Activated T-helper 1 cell treated with anti-CD3 and anti-CD28 coated beads, Interleukin-2, amount 50 U/mL, for 16 hours (primary cell): ENCODE data around the gene SPDYE6.
A peak's percentile ranks its signal among the peaks of the same experiment; 100 is the strongest.
"Not testable (repeated sequence)": the region's sequence is repeated elsewhere in the genome, so short reads cannot be mapped to it uniquely, and the experiment has no call there.

Experiments used
- DNase-seq, 2 donors: peaks; one replicate each; pipeline ENCODE4 v3.0.0-alpha.2; 2020; ENCODE audit warnings: low read depth in 1 of 2, low spot score in 1 of 2

Gene SPDYE6

DNA sequence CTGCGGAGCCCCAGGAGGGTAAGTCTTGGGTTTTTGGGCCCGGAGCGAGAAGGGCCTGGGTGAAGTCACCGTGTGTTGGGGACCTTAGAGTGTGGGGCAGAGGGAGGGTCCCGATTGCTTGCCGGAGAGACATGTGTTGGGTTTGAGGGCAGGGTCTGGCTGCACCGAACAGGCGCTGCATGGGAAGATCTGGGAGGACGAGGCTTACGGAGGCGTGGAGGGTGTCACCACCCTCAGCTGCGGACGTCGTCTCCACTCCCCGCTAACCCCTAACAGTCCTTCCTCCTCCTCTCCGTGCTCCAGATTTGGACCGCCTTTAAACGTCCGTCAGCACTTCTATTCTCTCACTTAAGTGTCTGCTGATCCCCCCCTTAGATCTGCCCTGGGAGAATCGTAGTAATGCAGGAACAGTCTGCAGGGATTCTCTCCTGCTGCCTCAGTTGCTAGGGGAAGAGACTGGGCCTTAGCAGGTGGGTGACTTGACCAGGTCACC lies 8.2 kb upstream of the SPDYE6 start:
- not testable (repeated sequence) for DNase-seq

DNA sequence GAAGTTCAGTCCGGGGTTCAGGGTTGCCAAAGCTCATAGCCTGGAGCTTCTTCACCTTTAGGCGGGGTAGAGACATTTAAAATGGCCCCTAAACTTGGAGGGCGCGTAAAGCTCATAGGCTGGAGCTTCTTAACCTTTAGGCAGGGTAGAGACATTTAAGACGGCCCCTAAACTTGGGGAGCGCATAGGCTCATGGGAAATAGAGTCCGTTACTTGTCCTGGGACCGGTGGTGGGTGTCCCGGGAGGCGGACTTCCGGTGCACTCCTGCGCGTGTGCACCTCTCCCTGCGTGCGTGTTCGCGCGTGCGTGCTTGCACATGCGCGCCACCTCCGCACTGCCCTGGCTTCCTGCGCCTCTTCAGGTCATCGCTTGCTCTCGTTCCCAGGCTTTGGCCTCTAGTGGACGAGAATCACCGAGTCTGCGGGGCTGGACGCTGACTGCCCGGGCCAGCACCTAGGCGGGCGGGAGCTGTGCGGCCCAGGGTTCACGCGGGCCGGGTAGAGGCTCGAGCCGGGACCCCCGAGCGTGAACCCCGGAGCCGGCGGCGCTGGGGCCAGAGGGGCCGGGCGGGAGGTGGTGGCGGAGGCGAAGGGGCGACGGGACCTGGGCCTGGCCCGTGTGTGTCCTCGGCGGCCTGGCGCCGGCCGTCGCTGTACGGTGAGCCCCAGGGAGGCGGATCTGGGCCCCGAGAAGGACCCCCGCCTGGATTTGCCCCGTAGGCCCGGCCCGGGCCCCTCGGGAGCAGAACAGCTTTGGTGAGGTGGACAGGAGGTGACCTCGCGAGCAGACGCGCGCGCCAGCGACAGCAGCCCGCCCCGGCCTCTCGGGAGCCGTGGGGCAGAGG lies 7.5 kb upstream of the SPDYE6 start:
- DNase-seq = peak; percentile 80 to 90

DNA sequence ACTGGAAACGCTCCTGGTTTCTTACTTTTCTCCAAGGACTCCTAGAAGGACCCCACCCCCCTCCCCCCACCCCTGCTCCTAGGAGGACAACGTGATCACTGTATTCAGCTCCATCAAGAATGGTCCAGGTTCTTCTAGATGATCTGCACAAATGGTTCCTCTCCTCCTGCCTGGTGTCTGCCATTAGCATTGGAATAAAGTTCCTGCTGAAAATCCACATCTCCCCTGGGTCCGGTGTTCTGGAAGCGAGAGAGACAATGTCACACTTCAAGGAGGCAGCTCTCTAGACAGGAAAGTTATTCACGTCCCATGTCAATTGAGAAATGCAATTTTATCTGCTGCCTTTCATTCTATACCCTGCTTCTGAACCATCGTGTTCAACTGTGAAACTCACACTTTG lies 9.3 kb downstream of the SPDYE6 start:
- DNase-seq = not testable (repeated sequence)

DNA sequence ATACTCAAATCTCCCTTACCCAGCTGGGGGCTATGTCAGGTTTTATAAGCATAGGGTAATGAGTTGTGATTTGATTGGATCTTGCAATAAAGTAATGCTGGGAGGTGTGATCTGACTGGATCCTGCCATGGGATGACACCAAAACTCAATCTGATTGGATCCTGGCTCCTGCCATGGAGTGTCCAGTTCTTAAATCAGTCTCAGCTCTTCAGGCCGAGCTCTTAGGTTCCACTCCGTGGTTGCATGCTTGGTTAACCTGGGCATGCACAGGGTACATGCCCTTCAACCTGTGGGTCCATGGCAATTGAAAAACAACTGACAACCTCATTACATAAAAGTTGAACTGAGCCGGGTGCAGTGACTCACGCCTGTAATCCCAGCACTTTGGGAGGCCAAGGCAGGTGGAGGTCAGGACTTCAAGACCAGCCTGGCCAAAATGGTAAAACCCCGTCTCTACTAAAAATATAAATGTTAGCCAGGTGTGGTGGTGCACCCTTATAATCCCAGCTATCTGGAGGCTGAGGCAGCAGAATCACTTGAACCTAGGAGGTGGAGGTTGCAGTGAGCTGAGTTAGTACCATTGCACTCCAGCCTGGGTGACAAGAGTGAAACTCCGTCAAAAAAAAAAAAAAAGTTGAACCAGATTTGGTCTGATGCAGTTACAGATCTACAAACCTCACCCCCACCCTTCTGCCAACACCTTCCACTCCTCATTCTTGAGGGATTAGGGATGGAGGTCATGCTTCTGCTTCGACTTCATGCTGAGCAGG lies 15.5 kb downstream of the SPDYE6 start:
- DNase-seq = not testable (repeated sequence)

DNA sequence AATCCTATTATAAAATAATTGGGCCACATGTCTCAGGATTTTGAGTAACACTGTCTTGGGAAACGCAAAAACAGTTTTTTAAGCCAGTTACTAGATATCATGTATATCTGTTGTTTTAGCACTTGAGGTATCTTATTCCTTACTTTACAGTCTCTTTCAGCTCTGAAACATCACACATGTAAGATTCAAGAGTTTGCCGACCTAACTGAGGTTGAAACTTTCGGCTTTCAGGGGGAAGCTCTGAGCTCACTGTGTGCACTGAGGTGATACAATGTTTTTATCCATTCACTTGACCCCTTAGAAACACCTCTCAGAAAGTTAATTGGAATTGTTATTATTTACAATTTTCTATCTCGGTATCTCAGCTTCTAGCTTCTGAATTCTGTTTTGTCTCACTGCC lies 18.8 kb downstream of the SPDYE6 start:
- DNase-seq = not testable (repeated sequence)

DNA sequence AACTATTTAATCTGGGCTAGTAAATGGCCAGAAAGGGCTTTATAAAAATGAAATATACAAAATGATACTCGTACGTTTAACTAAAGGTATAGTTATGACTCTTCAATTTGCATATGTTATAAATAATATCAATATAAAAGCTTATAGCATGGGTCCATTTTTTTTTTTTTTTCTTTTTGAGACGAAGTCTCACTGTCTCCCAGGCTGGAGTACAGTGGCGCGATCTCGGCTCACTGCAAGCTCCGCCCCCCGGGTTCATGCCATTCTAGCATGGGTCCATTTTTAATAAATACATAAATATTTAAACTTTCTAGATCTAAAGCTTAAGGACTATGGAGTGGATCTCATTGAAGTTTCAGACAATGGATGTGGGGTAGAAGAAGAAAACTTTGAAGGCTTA lies 19.2 kb downstream of the SPDYE6 start:
- not testable (repeated sequence) for DNase-seq

DNA sequence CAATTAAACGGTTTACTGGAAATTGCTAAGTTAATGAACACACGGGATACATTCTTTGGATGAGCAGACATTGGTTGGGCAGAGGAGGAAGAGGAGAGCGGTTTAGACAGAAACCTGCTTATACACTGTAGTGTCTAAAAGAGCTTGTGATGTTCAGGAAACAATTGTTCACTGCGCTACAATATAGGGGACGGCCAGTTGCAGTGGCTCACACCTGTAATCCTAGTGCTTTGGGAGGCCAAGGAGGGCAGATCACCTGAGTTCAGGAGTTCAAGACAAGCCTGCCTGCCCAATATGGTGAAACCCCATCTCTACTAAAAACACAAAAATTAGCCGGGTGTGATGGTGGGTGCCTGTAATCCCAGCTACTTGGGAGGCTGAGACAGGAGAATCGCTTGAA lies 20.7 kb downstream of the SPDYE6 start:
- not testable (repeated sequence) for DNase-seq

DNA sequence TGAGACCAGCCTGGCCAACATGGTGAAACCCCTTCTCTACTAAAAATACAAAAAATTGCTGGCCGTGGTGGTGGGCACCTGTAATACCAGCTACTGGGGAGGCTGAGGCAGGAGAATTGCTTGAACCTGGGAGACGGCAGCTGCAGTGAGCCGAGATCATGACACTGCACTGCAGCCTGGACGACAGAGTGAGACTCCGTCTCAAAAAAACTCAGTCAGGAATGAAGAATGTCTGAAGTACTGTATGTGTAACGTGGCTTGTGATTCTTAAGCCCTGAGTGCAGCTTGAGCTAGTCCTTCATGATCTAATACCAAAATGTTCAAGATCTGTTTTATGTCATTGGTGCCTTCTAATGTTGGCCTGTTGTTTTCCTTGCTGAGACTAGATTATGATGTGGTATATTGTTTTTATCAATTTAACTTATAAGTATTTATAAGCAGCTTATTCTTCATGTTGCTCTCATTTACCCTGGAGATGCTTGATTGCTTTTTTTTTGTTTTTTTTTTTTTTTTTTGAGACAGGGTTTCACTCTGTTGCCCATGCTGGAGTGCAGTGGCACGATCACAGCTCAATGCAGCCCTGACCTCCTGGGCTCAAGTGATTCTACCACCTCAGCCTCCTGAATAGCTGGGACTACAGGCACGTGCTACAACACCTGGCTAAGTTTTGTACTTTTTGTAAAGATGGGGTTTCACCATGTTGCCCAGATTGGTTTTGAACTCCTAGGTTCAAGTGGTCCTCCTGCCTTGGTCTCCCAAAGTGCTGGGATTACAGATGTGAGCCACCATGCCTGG lies 25.4 kb downstream of the SPDYE6 start:
- not testable (repeated sequence) for DNase-seq

DNA sequence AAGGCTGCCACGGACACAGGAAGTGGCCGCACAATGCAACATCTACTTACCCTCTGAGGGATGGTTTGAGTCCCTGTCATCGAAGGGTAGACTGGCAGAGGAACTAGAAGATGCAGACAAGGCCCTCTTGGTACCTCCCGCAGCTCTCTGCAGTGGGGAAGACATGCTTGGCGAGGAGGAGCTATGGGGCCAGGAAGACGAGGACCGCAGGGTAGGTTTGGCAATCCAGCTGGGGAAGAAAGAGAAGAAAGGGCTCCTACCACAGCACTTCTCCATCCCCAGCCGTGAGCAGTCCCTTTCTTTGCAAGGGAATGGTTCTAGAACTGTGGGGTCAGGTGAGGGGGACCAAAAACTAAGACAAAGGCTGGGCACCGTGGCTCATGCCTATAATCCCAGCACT lies 26.9 kb downstream of the SPDYE6 start:
- not testable (repeated sequence) for DNase-seq

DNA sequence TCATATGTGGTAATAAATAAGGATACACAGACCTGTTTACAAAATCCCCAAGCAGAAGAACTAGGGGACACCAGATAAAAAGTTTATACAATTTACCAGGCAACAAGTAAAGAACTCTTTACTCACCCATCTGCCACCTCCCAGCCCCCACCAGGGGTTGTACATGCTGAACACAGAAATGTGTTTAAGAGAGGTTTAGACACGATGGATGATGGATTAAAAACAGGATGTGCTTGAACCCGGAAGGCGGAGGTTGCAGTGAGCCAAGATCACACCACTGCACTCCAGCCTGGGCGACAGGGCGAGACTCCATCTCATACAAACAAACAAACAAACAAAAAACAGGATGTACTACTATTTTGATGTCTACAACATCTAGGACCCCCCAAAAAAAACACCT lies 27.4 kb downstream of the SPDYE6 start:
- DNase-seq = not testable (repeated sequence)

DNA sequence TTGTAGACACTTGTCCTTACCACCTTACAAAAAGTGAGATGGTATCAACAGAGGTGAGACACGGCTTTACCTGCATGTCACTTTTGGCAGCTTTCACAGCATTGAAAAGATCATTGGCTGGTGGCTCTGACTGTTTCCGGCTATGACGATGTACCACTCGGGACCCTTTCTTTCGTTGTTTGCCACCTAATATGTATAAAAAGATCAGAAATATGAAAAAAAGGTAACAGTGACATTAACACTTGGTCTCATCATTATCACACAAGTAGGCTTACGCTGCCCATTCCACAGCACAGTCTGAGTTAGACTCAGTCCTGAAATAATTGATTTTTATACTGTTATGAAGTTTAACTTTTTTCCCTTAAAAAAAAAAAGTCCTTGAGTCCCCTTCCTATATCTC lies 29.1 kb downstream of the SPDYE6 start:
- not testable (repeated sequence) for DNase-seq

DNA sequence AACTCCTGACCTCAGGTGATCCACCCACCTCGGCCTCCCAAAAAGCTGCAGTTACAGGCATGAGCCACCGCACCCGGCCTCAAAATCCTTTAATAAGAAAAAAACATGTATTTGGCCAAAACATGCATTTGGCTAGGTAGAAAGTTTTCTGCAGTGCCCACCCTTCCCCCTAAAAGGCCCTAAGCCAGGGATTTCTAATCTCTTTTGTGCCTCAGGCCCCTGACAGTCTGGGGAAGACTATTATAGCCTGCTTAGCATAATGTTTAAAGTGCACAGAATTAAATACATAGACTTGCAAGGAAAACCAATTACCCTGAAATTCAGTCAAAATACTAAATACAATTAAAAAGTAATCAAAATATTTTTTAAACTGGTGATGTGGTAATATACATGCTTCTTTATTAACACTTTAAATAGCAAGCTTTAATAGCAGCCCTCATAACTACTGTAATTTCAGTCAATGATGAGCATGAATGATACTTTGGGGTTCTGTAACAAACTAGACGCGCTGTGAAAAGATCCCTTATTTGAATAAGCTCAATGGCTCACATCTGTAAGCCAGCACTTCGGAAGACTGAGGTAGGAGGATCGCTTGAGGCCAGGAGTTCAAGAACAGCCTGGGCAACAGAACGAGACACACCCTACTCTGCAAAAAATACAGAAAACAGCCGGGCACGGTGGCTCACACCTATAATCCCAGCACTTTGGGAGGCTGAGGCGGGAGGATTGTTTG lies 29.9 kb downstream of the SPDYE6 start:
- DNase-seq = no peak

DNA sequence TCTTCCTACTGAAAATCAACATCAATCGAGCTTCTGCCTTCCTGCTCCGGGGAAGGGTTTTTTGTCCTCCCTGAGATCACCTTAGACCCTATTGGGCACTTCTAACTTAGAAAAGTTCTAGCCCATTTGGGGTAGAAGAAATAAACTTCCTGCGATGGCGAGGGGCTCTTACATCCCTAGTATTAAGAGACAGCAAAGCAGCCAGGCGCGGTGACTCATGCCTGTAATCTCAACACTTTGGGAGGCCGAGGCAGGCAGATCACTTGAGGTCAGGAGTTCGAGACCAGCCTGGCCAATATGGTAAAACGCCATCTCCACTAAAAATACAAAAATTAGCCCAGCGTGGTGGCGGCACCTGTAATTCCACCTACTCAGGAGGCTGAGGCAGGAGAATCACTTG lies 31.1 kb downstream of the SPDYE6 start:
- DNase-seq = not testable (repeated sequence)

DNA sequence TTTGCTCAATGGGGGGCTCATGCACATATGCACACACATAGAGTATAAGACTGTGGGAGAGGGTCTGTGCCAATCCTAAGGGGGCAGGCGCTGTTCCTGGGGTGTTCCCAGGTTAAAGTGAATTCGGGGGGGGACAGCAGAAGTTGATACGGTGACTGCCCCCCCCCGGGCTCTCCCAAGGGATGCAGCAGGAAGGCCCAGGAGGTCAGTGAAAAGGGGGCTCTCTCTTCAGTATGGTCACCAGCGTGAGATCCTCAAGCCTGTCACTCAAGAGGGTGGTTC lies 32.4 kb downstream of the SPDYE6 start:
- DNase-seq = no peak

DNA sequence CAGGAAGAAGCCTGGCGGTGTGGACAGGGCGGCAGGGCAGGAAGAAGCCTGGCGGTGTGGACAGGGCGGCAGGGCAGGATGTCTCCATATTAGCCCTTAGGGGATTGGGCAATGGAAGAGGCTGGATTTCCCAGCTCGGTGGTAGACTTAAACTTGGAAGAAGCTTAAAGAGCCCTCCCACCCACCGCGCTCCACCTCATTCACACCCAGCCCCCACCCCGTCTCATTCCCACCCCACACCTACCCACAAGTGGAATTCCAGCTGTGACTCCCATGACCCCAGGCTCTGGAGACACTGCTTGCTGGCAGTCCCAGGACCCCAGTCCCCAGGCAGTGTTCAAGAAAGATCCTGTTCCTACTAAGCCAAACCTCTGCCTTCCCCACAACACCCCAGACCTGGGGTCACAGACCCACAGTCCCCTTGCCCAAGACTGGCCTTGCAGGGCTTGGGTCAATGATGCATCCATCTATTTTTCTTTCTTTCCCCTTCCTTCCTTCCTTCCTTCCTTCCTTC lies 34.0 kb downstream of the SPDYE6 start:
- DNase-seq = no peak

DNA sequence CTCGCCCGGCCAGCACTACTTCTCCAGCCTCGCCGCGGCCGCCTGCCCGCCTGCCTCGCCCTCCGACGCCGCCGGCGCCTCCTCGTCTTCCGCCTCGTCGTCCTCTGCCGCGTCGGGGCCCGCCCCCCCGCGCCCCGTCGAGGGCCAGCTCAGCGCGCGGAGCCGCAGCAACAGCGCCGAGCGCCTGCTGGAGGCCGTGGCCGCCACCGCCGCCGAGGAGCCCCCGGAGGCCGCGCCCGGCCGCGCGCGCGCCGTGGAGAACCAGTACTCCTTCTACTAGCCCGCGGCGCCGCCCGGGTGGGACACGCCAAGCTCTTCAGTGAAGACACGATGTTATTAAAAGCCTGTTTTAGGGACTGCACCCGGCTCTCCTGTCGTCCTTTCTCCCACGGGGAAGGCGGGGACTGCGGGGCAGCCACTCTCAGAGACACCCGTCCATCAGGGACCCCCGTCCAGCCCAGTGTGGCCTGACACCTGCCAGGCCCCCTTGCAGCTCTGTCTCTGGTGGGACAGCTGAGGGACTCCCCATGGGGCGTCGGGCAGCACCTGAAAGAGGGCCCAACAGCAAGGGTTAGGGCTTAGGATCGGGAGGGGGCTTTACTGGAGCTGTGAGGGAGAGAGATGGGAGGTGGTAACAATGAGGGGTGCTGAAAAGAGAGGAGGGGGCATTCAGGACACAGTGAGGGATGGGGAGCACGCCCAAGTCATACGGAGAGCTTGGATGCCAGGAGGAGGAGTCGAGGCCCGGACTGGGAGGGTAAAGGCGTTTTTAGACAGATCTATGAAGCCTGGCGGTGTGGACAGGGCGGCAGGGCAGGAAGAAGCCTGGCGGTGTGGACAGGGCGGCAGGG lies 34.7 kb downstream of the SPDYE6 start:
- DNase-seq = no peak

DNA sequence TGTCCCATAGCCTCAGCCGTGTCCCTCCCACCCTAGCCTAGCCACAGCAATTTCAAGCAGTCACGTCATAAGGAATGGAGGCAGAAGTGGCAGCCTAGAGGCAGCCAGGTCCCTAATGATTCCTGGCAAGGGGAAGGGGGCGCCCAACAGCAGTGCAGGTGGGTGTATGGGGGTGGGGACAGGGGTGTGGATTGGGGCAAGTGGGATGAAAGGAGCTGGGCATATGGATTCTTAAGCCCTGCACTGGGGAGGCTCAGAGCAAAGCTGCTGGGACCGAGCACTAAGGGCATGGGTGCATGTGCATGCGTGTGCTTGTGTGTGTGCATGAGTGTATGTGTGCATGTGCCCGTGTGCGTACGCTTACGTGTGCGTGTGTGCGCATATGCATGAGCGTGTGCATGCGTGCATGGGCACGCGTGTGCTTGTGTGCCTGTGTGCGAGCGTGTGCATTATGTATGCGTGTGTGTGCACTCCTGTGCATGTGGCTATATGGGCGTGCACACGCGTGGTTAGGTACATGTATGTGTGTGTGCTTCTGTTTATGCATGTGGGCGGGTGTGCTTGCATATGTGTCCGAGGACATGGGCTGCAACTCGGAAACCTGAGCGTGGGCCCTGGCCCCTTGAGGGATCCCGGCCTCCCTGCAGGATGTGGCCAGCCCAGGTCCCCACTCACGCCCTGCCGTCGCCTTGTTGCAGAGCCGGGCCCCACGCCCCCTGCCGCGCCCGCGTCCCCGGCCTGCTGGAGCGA lies 35.5 kb downstream of the SPDYE6 start:
- DNase-seq = no peak

DNA sequence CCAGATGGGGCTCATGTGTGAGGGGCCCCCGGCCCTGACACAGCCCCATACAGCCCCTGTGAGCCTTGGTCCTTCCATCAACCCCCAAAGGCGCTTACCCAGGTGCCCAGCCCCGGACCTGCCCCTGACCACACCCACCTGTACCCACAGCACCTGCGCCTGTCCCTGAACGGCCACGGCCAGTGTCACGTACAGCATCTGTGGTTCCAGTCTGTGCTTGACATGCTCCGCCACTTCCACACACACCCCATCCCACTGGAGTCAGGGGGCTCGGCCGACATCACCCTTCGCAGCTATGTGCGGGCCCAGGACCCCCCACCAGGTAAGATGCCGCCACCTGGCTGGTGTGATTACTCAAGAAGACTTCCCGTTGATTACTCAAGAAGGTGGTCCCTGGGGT lies 36.1 kb downstream of the SPDYE6 start:
- DNase-seq = no peak

DNA sequence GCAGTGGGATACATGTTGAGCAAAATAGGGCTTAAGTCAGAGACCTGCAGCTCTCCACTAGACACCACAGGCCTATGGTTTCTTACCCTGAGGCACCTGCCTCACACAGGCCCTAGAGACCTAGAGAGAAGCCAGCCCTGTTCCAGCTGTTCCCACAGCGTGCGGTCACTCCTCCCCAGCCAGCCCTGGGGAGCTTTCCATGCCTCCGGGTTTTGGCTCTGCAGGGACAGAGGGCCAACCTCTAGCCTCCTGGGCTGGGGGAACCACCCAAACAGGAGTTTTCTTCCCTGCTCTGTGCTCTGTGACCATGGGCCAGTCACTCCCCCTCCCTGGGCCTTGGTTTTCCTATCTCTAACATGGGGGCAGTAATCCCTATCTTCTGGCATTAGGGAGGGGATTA lies 36.6 kb downstream of the SPDYE6 start:
- no peak for DNase-seq
